GM12873 (cell line): ENCODE measurements around the gene CCL24.

ENCODE experiments used
- TF ChIP-seq, protein P1 (sequence below): IDR thresholded peaks from 2 replicates; pipeline ENCODE4 v1.5.1; 2012; ENCODE audit warnings: low read depth, mild to moderate bottlenecking, moderate library complexity, low read length, control low read depth; ENCODE audit not compliant: insufficient read depth; ENCODE audit errors: missing control alignments

Gene CCL24

DNA sequence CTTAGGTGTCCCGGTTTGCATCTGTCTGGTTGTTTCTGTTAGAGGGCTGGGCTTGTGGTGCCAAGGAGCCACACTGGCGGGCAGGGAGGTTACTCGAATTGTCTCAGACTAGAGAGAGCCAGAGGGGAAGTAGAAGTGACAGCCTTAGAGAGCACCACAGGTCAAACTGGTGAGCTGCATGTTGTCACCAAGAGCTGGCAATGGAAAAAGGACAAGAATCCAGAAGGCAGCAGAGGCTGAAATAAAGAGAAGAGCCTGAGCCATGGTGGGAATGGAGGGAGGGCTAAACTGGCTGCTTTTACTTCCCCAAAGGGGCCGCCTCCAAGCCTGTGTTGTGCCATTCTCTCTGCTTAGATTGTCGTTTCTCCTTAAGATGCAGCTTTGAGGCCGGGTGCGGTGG, 34.1 kb upstream of the CCL24 start:
- TF ChIP-seq, protein P1, sequence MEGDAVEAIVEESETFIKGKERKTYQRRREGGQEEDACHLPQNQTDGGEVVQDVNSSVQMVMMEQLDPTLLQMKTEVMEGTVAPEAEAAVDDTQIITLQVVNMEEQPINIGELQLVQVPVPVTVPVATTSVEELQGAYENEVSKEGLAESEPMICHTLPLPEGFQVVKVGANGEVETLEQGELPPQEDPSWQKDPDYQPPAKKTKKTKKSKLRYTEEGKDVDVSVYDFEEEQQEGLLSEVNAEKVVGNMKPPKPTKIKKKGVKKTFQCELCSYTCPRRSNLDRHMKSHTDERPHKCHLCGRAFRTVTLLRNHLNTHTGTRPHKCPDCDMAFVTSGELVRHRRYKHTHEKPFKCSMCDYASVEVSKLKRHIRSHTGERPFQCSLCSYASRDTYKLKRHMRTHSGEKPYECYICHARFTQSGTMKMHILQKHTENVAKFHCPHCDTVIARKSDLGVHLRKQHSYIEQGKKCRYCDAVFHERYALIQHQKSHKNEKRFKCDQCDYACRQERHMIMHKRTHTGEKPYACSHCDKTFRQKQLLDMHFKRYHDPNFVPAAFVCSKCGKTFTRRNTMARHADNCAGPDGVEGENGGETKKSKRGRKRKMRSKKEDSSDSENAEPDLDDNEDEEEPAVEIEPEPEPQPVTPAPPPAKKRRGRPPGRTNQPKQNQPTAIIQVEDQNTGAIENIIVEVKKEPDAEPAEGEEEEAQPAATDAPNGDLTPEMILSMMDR = no peak

DNA sequence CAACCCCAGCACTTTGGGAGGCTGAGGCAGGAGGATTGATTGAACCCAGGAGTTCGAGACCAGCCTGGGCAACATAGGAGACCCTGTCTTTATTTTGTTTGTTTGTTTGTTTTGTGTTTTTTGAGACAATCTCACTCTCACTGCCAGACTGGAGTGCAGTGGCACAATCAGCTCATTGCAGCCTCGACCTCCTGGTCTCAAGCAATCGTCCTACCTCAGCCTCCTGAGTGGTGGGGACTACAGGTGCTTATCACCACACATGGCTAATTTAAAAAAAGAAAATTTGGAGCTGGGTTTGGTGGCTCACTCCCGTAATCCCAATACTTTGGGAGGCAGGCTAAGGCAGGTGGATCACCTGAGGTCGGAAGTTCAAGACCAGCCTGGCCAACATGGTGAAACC, 30.6 kb upstream of the CCL24 start:
- TF ChIP-seq, protein P1 = no peak

DNA sequence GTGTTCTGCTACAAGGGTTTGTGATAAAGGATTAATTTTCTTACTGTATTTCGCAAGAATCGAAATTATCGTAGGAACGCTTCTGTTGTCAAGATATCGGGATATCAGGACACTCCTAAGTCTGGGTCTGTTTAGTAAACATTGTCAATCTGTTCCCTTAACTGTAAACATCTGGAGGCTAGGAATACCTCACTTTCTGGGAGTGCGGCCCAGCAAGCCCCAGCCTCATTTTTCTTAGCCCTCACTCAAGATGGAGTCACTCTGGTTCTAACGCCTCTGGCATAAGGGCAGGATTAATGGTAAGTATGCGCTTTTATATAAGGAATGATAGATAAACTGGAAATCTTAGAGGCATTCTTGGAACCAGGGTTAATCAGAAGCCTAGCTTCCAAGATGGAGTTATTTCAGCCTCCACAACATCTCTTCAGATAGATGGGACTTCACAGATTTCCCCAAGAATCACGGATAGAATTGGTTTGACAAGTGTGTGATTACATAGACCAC, 30.1 kb upstream of the CCL24 start:
- TF ChIP-seq, protein P1 = no peak

DNA sequence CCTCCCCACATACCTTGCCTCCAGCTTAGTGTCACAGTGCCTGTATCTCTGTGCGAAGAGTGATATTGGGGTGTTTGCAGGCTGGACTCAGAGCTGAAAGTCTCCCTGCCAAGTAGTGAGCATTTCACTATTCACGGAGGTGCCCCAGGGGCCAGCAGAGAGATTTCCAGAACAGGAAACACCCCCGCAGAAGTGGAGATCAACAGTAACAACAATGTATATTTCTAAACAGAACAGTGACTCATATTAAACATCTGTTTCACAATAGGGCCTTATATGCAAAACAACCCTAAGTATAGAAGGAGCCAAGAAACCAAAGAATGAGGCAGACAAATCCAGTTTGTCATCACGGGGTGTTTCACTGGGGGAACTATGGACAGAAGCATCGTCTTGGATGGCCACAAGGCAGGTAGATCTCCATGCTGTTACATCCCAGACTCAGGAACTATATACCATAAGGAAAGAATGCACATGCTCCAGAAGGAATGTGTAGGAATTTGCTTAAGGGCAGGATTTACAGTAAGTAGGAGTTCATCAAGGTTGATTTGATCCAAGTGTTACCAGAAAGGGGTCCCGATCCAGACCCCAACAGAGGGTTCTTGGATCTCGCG, 29.3 kb upstream of the CCL24 start:
- TF ChIP-seq, protein P1 = no peak

DNA sequence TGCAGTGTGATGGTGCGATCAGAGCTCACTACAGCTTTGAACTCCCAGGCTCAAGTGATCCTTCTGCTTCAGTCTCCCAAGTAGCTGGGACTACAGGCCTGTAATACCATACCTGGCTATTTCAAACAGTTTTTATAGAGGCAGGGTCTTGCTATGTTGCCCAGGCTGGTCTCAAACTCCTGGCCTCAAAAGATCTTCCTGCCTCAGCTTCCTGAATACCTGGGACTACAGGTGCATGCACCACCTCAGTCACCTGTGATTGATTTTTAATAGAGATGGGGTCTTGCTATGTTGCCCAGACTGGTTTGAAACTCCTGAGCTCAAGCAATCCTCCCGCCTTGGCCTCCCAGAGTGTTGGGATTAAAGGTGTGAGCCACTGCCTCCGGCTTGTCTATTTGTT, 26.4 kb upstream of the CCL24 start:
- TF ChIP-seq, protein P1 = no peak

DNA sequence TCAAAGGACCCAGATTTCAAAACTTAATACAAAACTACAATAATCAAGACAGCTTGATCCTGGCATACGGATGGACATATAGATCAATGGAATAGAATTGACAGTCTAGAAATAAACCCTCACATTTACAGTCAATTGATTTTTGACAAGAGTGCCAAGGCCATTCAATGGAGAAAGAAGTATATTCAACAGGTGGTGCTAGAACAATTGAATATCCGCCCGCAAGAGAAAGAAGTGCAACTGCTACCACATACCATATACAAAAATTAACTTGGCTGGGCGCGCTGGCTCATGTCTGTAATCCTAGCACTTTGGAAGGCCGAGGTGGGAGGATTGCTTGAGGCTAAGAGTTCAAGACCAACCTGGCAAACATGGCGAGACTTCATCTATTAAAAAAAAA, 23.2 kb upstream of the CCL24 start:
- TF ChIP-seq, protein P1 = no peak

DNA sequence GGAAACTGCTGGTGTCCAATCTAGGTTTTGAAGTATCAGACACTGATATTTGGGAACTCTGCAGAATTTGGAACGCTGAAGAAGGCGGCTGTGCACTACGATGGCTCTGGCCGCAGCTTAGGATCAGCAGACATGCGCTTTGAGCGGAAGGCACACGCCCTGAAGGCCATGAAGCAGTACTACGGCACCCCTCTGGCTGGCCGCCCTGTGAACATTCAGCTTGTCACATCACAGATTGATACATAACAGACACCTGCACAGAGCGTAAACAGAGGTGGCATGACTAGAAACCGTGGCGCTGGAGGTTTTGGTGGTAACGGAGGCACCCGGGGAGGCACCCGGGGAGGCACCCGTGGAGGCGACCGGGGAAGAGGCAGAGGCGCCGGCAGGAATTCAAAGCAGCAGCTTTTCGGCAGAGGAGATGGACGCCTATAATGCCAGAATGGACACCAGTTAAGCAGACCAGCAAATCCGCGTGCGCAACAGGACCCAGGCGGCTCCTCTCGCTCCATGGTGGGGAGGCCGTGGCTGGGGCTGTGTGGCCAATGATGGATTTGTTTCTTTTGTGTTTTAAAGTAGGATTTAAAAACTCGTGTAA, 22.2 kb upstream of the CCL24 start:
- TF ChIP-seq, protein P1 = no peak
